ENCODE data around the gene SLC36A1. TPM values are rescaled to one million over a fixed set of nuclear protein-coding genes. Genes with fewer than 3 reads are reported as not detected.

SLC36A1 gene
- total RNA-seq, 1 experiment from 2014 or later, result 11.0 TPM

DNA sequence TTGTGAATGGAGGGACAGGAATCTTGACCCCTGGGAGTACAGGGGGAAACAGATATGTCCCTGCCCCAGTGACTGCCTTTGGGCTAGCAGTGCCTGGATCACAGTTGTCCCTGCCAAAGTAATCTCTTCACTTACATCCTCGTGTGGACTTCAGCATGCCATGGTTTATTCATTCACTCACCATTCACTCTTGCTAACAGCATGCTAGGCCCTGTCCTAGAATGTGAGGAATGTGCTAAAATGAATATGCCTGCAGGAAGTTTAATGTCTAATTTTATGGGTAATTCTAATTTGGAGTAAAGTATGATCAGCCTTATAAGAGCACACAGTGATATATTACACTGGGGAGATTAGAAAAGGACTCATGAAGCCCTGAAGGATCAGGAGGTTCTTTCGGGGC lies 80.8 kb downstream of the SLC36A1 start:
- H3K27ac ChIP-seq, result no peak overlapping the region
- ChIA-PET CTCF (no interaction called here), POLR2A (ENCODE audit: unreplicated experiment) (no interaction called here)
- H3K9me2 ChIP-seq (ENCODE audit: insufficient read depth), result no peaks in the 10 kb centered on the region
- no peak for DNase-seq
- BruUV-seq (replicated peaks), result no TSS peak
- no peaks in the 10 kb centered on the region for H3K27me3 ChIP-seq (ENCODE audit: insufficient read depth, low read depth)
- no peaks in the 10 kb centered on the region for H3K79me2 ChIP-seq (ENCODE audit: low read depth)
- intact Hi-C loops (cut with micrococcal nuclease; ENCODE audit: unreplicated experiment), result no loop called here
- H4K20me1 ChIP-seq (ENCODE audit: insufficient read depth), result no peaks in the 10 kb centered on the region
- no peak overlapping the region for H3K4me3 ChIP-seq
- no peak overlapping the region for H3K4me2 ChIP-seq
- no peaks in the 10 kb centered on the region for H3K36me3 ChIP-seq (ENCODE audit: low read depth)
- no peaks in the 10 kb centered on the region for H3F3A ChIP-seq (ENCODE audit: insufficient read depth, low read depth)
- no peaks in the 10 kb centered on the region for H3K9me3 ChIP-seq (ENCODE audit: insufficient read depth, low read depth)
- H2AFZ ChIP-seq, result no peak overlapping the region
- H3K4me1 ChIP-seq (replicated peaks; ENCODE audit: insufficient read depth), result no peaks in the 10 kb centered on the region
- TF ChIP-seq EZH2 (IDR thresholded peaks at IDR 0.05; ENCODE audit: low read depth), result no peak
- TF ChIP-seq, protein P1, sequence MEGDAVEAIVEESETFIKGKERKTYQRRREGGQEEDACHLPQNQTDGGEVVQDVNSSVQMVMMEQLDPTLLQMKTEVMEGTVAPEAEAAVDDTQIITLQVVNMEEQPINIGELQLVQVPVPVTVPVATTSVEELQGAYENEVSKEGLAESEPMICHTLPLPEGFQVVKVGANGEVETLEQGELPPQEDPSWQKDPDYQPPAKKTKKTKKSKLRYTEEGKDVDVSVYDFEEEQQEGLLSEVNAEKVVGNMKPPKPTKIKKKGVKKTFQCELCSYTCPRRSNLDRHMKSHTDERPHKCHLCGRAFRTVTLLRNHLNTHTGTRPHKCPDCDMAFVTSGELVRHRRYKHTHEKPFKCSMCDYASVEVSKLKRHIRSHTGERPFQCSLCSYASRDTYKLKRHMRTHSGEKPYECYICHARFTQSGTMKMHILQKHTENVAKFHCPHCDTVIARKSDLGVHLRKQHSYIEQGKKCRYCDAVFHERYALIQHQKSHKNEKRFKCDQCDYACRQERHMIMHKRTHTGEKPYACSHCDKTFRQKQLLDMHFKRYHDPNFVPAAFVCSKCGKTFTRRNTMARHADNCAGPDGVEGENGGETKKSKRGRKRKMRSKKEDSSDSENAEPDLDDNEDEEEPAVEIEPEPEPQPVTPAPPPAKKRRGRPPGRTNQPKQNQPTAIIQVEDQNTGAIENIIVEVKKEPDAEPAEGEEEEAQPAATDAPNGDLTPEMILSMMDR (conservative IDR thresholded peaks at IDR 0.05), result no peak

DNA sequence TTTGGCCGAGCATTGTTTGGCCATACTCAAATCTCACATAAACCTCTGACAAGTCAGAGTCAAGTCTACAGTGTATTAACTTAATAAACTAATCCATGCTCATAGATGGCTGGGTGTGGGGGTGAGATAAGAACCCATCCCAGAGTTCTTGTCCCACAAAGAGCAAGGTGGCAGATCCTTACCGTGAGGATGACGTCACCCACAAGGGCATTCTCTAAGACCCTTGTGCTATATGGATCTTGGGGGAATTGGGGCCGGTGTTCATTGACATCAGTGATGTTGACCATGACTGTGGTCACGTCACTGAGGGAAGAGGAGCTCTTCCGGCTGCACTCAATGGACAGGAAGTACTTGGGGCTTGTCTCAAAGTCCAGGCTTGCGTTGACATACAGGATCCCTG lies 81.6 kb downstream of the SLC36A1 start:
- ChIA-PET POLR2A (ENCODE audit: unreplicated experiment) (no interaction called here), CTCF (no interaction called here)
- Histone ChIP-seq H4K20me1 (ENCODE audit: insufficient read depth) (no peaks in the 10 kb centered on the region), H3K9me3 (ENCODE audit: insufficient read depth, low read depth) (no peaks in the 10 kb centered on the region), H3K4me1 (replicated peaks; ENCODE audit: insufficient read depth) (no peaks in the 10 kb centered on the region), H3K27ac (no peak overlapping the region), H3K4me2 (no peak overlapping the region), H3K9me2 (ENCODE audit: insufficient read depth) (no peaks in the 10 kb centered on the region), H3K27me3 (ENCODE audit: insufficient read depth, low read depth) (0 out of 2 replicates have a peak, but pooled peaks cover 1% of the 10 kb centered on the region), H3K79me2 (ENCODE audit: low read depth) (no peaks in the 10 kb centered on the region), H3K4me3 (no peak overlapping the region), H2AFZ (no peak overlapping the region), H3K36me3 (ENCODE audit: low read depth) (no peaks in the 10 kb centered on the region), H3F3A (ENCODE audit: insufficient read depth, low read depth) (no peaks in the 10 kb centered on the region)
- intact Hi-C loops (cut with micrococcal nuclease; ENCODE audit: unreplicated experiment), result no loop called here
- no peak for DNase-seq
- TF ChIP-seq EZH2 (IDR thresholded peaks at IDR 0.05; ENCODE audit: low read depth), result no peak
- TF ChIP-seq, protein P1 (conservative IDR thresholded peaks at IDR 0.05), result no peak
- no TSS peak for BruUV-seq (replicated peaks)

DNA sequence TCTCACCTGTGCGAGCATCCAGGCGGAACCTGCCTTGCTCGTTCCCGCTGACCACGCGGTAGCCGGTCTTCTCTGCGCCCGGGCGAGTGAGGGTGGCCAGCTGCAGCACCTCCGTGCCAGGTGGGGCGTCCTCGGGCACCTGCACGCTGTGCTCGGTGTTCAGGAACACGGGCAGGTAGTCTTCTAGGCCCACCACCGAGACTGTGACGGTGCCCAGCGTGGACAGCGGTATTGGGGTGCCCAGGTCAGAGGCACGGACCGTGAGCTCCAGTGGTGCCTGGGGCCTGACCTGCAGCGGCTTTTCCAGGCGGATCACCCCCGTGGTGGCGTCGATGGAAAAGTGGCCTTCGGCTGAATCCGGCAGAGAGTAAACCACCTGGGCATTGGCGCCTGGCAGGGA lies 84.2 kb downstream of the SLC36A1 start:
- H3K4me1 ChIP-seq (replicated peaks; ENCODE audit: insufficient read depth), result no peaks in the 10 kb centered on the region
- no peak for DNase-seq
- POLR2A ChIA-PET (ENCODE audit: unreplicated experiment), result no interaction called here
- no peak overlapping the region for H3K27ac ChIP-seq
- no TSS peak for BruUV-seq (replicated peaks)
- H3K4me3 ChIP-seq, result no peak overlapping the region
- no peaks in the 10 kb centered on the region for H3K9me3 ChIP-seq (ENCODE audit: insufficient read depth, low read depth)
- intact Hi-C loops (cut with micrococcal nuclease; ENCODE audit: unreplicated experiment), result no loop called here
- H3F3A ChIP-seq (ENCODE audit: insufficient read depth, low read depth), result no peaks in the 10 kb centered on the region
- no peak for TF ChIP-seq EZH2 (IDR thresholded peaks at IDR 0.05; ENCODE audit: low read depth)
- TF ChIP-seq, protein P1 (conservative IDR thresholded peaks at IDR 0.05), result no peak
- no peak overlapping the region for H3K4me2 ChIP-seq
- no peaks in the 10 kb centered on the region for H4K20me1 ChIP-seq (ENCODE audit: insufficient read depth)
- CTCF ChIA-PET, result no interaction called here
- H3K9me2 ChIP-seq (ENCODE audit: insufficient read depth), result no peaks in the 10 kb centered on the region
- H3K36me3 ChIP-seq (ENCODE audit: low read depth), result no peaks in the 10 kb centered on the region
- no peak overlapping the region for H2AFZ ChIP-seq
- H3K79me2 ChIP-seq (ENCODE audit: low read depth), result no peaks in the 10 kb centered on the region
- H3K27me3 ChIP-seq (ENCODE audit: insufficient read depth, low read depth), result 0 out of 2 replicates have a peak, but pooled peaks cover 3% of the 10 kb centered on the region
